Measurements from ENCODE around the gene DISP3. TPM values are rescaled to one million over a fixed set of nuclear protein-coding genes. Genes with fewer than 3 reads are reported as not detected.

Gene DISP3
- polyA plus RNA-seq, 4 donors = 0.88 to 2.4 (median 2.0) TPM

GRCh38 chr1:11526071-11526895, 47.3 kb downstream of the DISP3 start:
- no peak for DNase-seq (ENCODE audit: low read depth in 4 of 4, low spot score in 2 of 4)

GRCh38 chr1:11527541-11528452, 48.8 kb downstream of the DISP3 start:
- DNase-seq (ENCODE audit: low read depth in 4 of 4, low spot score in 2 of 4) = no peak

GRCh38 chr1:11528611-11529261, 49.8 kb downstream of the DISP3 start:
- no peak for DNase-seq (ENCODE audit: low read depth in 4 of 4, low spot score in 2 of 4)

- no peak for DNase-seq (ENCODE audit: low read depth in 4 of 4, low spot score in 2 of 4)
Observed at GRCh38 chr1:11529330-11529729, 50.4 kb downstream of the DISP3 start.

GRCh38 chr1:11529763-11530730, 51.1 kb downstream of the DISP3 start:
- DNase-seq (ENCODE audit: low read depth in 4 of 4, low spot score in 2 of 4) = no peak

- DNase-seq (ENCODE audit: low read depth in 4 of 4, low spot score in 2 of 4) = no peak
Observed at GRCh38 chr1:11530731-11531311, 51.9 kb downstream of the DISP3 start.

- no peak for DNase-seq (ENCODE audit: low read depth in 4 of 4, low spot score in 2 of 4)
Observed at GRCh38 chr1:11531314-11531870, 52.4 kb downstream of the DISP3 start.

GRCh38 chr1:11531943-11532342, 53.0 kb downstream of the DISP3 start:
- no peak for DNase-seq (ENCODE audit: low read depth in 4 of 4, low spot score in 2 of 4)

GRCh38 chr1:11533790-11534787, 55.1 kb downstream of the DISP3 start:
- DNase-seq (ENCODE audit: low read depth in 4 of 4, low spot score in 2 of 4) = no peak

- DNase-seq (ENCODE audit: low read depth in 4 of 4, low spot score in 2 of 4) = no peak
Observed at GRCh38 chr1:11534846-11535245, 55.9 kb downstream of the DISP3 start.

GRCh38 chr1:11535316-11535715, 56.4 kb downstream of the DISP3 start:
- DNase-seq (ENCODE audit: low read depth in 4 of 4, low spot score in 2 of 4) = no peak

- DNase-seq (ENCODE audit: low read depth in 4 of 4, low spot score in 2 of 4) = no peak
Observed at GRCh38 chr1:11535761-11536572, 57.0 kb downstream of the DISP3 start.

- no peak for DNase-seq (ENCODE audit: low read depth in 4 of 4, low spot score in 2 of 4)
Observed at GRCh38 chr1:11536573-11537379, 57.8 kb downstream of the DISP3 start.

GRCh38 chr1:11537380-11537764, 58.4 kb downstream of the DISP3 start:
- DNase-seq (ENCODE audit: low read depth in 4 of 4, low spot score in 2 of 4) = no peak

GRCh38 chr1:11537854-11538591, 59.1 kb downstream of the DISP3 start:
- no peak for DNase-seq (ENCODE audit: low read depth in 4 of 4, low spot score in 2 of 4)

GRCh38 chr1:11538886-11539285, 59.9 kb downstream of the DISP3 start:
- no peak for DNase-seq (ENCODE audit: low read depth in 4 of 4, low spot score in 2 of 4)
